Measurements from ENCODE around the gene ARSA. TPM values are rescaled to one million over a fixed set of nuclear protein-coding genes. Genes with fewer than 3 reads are reported as not detected.

Gene ARSA
- total RNA-seq, 2 experiments from 2014 or later: 49.6 to 68.2 TPM

DNA sequence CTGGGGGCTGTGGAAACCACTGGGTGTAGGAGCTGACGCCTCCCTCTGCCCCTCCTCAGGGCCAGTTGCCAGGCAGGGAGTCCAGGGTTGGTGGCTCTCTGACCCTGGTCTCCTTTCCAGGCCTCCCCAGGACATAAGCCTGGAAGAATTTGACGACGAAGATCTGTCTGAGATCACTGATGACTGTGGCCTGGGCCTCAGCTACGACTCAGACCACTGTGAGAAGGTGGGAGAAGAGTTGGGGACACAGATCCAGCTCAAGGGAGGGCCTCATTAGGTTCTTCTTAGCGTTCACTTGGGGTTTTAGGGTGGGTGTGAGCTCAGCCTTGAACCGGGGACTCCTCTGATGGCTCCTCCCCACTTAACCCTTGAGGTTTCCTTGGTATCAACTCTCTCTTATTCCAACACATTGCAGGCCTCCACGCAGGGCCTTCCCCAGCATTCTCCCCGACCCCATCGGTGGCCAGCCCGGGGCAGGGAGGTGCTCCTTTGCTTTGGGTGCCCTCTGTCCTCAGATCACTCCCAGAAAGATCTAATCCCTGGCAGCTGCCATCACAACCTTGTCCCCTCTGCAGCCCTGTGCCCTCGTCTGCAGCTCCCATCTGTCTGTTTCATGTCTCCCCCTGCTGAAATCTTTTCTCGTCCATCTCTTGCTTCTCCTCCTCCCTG, 26.1 kb downstream of the ARSA start:
- no peak for ATAC-seq
- peaks cover 6% of the 10 kb centered on the region for H3K4me1 Mint-ChIP-seq
- H3K27ac Mint-ChIP-seq: no peak overlapping the region
- DNase-seq: no peak
- CTCF ChIA-PET: interaction anchor here (2.1 kb wide), 1 partner anchor 20 kb away, joined by 4 read pairs; no protein-coding TSS in a partner anchor
- H3K4me3 Mint-ChIP-seq: peak overlapping the region; percentile 24
- peaks cover 46% of the 10 kb centered on the region for H3K27me3 Mint-ChIP-seq
- no peaks in the 10 kb centered on the region for H3K9me3 Mint-ChIP-seq (ENCODE audit: low read depth)
- no peaks in the 10 kb centered on the region for H3K36me3 Mint-ChIP-seq

- ATAC-seq (no peak), DNase-seq (no peak)
- Mint-ChIP-seq H3K9me3 (ENCODE audit: low read depth) (no peaks in the 10 kb centered on the region), H3K4me1 (peaks cover 6% of the 10 kb centered on the region), H3K4me3 (no peak overlapping the region), H3K27ac (no peak overlapping the region), H3K27me3 (peaks cover 48% of the 10 kb centered on the region), H3K36me3 (no peaks in the 10 kb centered on the region)
- CTCF ChIA-PET: interaction anchor here (2.1 kb wide), 1 partner anchor 20 kb away, joined by 4 read pairs; no protein-coding TSS in a partner anchor
Observed at GRCh38 chr22:50600967-50601668, 26.8 kb downstream of the ARSA start.

- DNase-seq (no peak), ATAC-seq (peak; percentile 35)
- Mint-ChIP-seq H3K27ac (no peak within 1 kb of the TSS), H3K27me3 (peaks cover 45% of the 10 kb centered on the region), H3K4me1 (peaks cover 6% of the 10 kb centered on the region), H3K4me3 (peak within 1 kb of the TSS; percentile 27), H3K36me3 (no peaks in the 10 kb centered on the region), H3K9me3 (ENCODE audit: low read depth) (no peaks in the 10 kb centered on the region)
- CTCF ChIA-PET: no interaction called here
Observed at GRCh38 chr22:50600538-50600937, 27.4 kb downstream of the ARSA start, which contains the start of gene MAPK8IP2. Gene MAPK8IP2 (plus strand): TSS chr22:50600793. CDS start chr22:50600819, 26 bp downstream.

- Mint-ChIP-seq H3K9me3 (ENCODE audit: low read depth) (no peaks in the 10 kb centered on the region), H3K36me3 (no peaks in the 10 kb centered on the region), H3K27me3 (peaks cover 40% of the 10 kb centered on the region), H3K27ac (no peak overlapping the region), H3K4me1 (peaks cover 6% of the 10 kb centered on the region), H3K4me3 (peak overlapping the region; percentile 27)
- DNase-seq (peak; percentile 75), ATAC-seq (peak; percentile 92)
- CTCF ChIA-PET: interaction anchor here (1.1 kb wide), 1 partner anchor 21 kb away, joined by 3 read pairs; no protein-coding TSS in a partner anchor
Observed at GRCh38 chr22:50599816-50600455, 28.0 kb downstream of the ARSA start.

DNA sequence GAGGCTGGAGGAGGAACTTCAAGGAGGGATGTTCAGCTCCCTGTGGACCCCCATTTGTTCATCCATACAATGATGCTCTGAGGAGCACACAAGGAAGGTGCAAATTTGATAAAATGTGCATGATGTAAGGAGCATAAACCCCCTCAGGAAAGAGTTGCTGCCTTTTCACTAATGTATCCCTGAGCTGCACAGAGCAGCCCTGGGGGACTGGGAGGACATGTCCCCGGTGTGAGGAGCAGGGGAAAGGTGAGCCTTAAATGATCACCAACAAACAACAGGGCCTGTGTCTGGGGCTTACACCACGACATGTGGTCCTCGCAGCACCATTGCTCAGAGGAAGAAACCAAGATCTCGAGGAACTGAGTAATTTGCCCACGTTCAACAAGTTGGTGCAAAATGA, 30.9 kb downstream of the ARSA start:
- peaks cover 25% of the 10 kb centered on the region for H3K27me3 Mint-ChIP-seq
- no peak overlapping the region for H3K27ac Mint-ChIP-seq
- H3K4me3 Mint-ChIP-seq: no peak overlapping the region
- CTCF ChIA-PET: no interaction called here
- no peak for DNase-seq
- H3K9me3 Mint-ChIP-seq (ENCODE audit: low read depth): no peaks in the 10 kb centered on the region
- H3K4me1 Mint-ChIP-seq: peaks cover 6% of the 10 kb centered on the region
- no peaks in the 10 kb centered on the region for H3K36me3 Mint-ChIP-seq
- ATAC-seq: no peak

GRCh38 chr22:50595189-50595588, 32.8 kb downstream of the ARSA start:
- ATAC-seq: no peak
- Mint-ChIP-seq H3K9me3 (ENCODE audit: low read depth) (no peaks in the 10 kb centered on the region), H3K36me3 (peaks cover 1% of the 10 kb centered on the region), H3K27me3 (peaks cover 21% of the 10 kb centered on the region), H3K4me1 (peaks cover 4% of the 10 kb centered on the region), H3K27ac (no peak overlapping the region), H3K4me3 (no peak overlapping the region)
- no peak for DNase-seq
- CTCF ChIA-PET: no interaction called here

DNA sequence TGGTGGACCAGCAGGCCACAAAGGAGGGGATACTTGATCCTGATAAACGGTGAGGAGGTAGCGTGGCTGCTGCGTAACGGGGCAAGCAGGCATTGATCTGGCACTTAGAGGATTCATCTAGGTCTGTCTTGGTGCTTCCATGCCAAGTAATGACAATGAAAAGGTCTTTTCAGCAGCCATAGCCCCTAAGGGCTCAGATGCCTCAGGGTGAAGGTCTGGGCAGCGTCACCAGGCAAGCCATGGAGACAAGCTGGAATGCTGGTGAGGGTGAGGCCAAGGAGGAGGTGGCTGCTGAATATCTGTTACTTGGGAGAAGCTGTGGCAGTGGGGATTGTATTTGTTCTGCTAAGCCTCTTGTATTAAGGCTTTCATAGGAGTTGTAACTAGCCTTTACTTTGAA, 40.5 kb downstream of the ARSA start:
- peaks cover 8% of the 10 kb centered on the region for H3K27me3 Mint-ChIP-seq
- no peak overlapping the region for H3K27ac Mint-ChIP-seq
- H3K9me3 Mint-ChIP-seq (ENCODE audit: low read depth): no peaks in the 10 kb centered on the region
- H3K4me3 Mint-ChIP-seq: no peak overlapping the region
- CTCF ChIA-PET: interaction anchor here (1.3 kb wide), 1 partner anchor 25 kb away, joined by 6 read pairs; the partner anchor contains the start of gene SYCE3
- DNase-seq: no peak
- H3K4me1 Mint-ChIP-seq: peaks cover 8% of the 10 kb centered on the region
- peaks cover 1% of the 10 kb centered on the region for H3K36me3 Mint-ChIP-seq
- ATAC-seq: no peak

- ATAC-seq: no peak
Observed at GRCh38 chr22:50586416-50586815, 41.5 kb downstream of the ARSA start.

GRCh38 chr22:50585781-50586180, 42.2 kb downstream of the ARSA start:
- H3K27me3 Mint-ChIP-seq: peaks cover 8% of the 10 kb centered on the region
- no peak for DNase-seq
- H3K4me1 Mint-ChIP-seq: peaks cover 19% of the 10 kb centered on the region
- no peak overlapping the region for H3K27ac Mint-ChIP-seq
- H3K36me3 Mint-ChIP-seq: no peaks in the 10 kb centered on the region
- no peak for ATAC-seq
- CTCF ChIA-PET: no interaction called here
- H3K9me3 Mint-ChIP-seq (ENCODE audit: low read depth): no peaks in the 10 kb centered on the region
- no peak overlapping the region for H3K4me3 Mint-ChIP-seq

More at GRCh38 chr22:50586416-50586815, 41.5 kb downstream of the ARSA start:
- no peak for DNase-seq
- CTCF ChIA-PET: no interaction called here
- Mint-ChIP-seq H3K9me3 (ENCODE audit: low read depth) (no peaks in the 10 kb centered on the region), H3K27me3 (peaks cover 8% of the 10 kb centered on the region), H3K4me3 (no peak overlapping the region), H3K36me3 (no peaks in the 10 kb centered on the region), H3K4me1 (peaks cover 14% of the 10 kb centered on the region), H3K27ac (no peak overlapping the region)

- peaks cover 23% of the 10 kb centered on the region for H3K4me1 Mint-ChIP-seq
- no peak for DNase-seq
- ATAC-seq: no peak
- CTCF ChIA-PET: interaction anchor here (0.8 to 1.2 kb wide), 2 partner anchors 22 to 87 kb away, joined by 3 to 4 read pairs; partner anchors contain the start of gene SYCE3
- H3K27me3 Mint-ChIP-seq: peaks cover 5% of the 10 kb centered on the region
- H3K27ac Mint-ChIP-seq: no peak overlapping the region
- H3K9me3 Mint-ChIP-seq (ENCODE audit: low read depth): no peaks in the 10 kb centered on the region
- peaks cover 3% of the 10 kb centered on the region for H3K36me3 Mint-ChIP-seq
- H3K4me3 Mint-ChIP-seq: no peak overlapping the region
Observed at GRCh38 chr22:50585238-50585637, 42.7 kb downstream of the ARSA start.

DNA sequence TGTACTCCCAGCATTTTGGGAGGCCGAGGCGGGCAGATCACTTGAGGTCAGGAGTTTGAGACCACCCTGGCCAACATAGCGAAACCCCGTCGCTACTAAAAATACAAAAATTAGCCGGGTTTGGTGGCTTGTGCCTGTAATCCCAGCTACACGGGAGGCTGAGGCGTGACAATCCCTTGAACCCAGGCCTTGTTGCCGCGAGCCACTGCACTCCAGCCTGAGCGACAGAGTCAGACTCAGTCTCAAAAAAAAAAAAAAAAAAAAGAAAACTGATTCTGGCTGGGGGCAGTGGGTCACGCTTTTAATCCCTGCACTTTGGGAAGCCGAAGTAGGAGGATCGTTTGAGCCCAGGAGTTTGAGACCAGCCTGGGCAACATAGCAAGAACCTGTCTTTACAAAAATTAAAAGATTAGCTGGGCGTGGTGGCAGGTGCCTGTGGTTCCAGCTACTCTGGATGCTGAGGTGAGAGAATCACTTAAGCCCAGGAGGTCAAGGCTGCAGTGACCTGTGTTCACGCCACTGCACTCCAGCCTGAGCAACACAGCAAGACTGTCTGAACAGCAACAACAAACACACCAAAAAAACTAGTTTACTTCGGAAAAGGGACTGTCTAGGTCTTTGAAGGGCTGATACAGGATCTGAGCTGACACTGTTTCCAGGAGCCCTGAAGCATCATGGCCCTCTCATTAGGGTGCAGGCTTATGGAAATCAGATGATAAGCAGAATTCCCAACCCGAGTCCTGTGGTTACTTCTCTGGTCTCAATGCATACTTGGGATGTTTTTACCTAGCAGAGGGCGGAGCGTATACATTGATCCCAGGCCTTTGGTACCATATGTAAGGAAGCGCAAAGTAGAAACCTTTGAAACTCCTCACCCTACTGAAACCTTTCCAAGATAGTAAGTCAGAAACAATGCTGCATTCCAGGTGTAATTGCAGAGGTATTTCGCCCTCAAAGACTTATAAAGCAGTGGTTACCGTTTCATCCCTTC, 43.6 kb downstream of the ARSA start:
- no peak for ATAC-seq
- Mint-ChIP-seq H3K27me3 (no peaks in the 10 kb centered on the region), H3K4me1 (peaks cover 24% of the 10 kb centered on the region), H3K36me3 (peaks cover 9% of the 10 kb centered on the region), H3K27ac (no peak overlapping the region), H3K9me3 (ENCODE audit: low read depth) (no peaks in the 10 kb centered on the region), H3K4me3 (peak overlapping the region; percentile 89)
- CTCF ChIA-PET: interaction anchor here (0.7 to 1.2 kb wide), 3 partner anchors 22 to 173 kb away, joined by 3 to 4 read pairs (median 3); partner anchors contain the start of gene SYCE3
- DNase-seq: no peak

- H3K4me1 Mint-ChIP-seq: peaks cover 24% of the 10 kb centered on the region
- H3K9me3 Mint-ChIP-seq (ENCODE audit: low read depth): no peaks in the 10 kb centered on the region
Observed at GRCh38 chr22:50583294-50583861, 44.6 kb downstream of the ARSA start.

More at GRCh38 chr22:50583294-50583861, 44.6 kb downstream of the ARSA start:
- DNase-seq: no peak
- H3K36me3 Mint-ChIP-seq: peaks cover 13% of the 10 kb centered on the region
- peak overlapping the region; percentile 76 for H3K27ac Mint-ChIP-seq
- CTCF ChIA-PET: interaction anchor here (0.7 to 3.2 kb wide), 6 partner anchors 17 to 174 kb away, joined by 3 to 27 read pairs (median 5); partner anchors contain the start of genes SCO2, SYCE3 and TYMP
- peak; percentile 27 for ATAC-seq
- H3K27me3 Mint-ChIP-seq: no peaks in the 10 kb centered on the region
- H3K4me3 Mint-ChIP-seq: peak overlapping the region; percentile 89

Measured in activated CD8-positive, alpha-beta memory T cell treated with anti-CD3 and anti-CD28 coated beads, Interleukin-2, amount 10 ng/mL, durations not matched to agents 7 days and 5 days (primary cell).